Activated CD4-positive, alpha-beta memory T cell treated with anti-CD3 and anti-CD28 coated beads for 36 hours (primary cell): Measurements from ENCODE around the gene CYB5B. TPM values are rescaled to one million over a fixed set of nuclear protein-coding genes. Genes with fewer than 3 reads are reported as not detected.
"Not testable (repeated sequence)": the region's sequence is repeated elsewhere in the genome, so short reads cannot be mapped to it uniquely, and the experiment has no call there.

Source experiments
- CTCF ChIA-PET: fragments of 350-600 bp; sonication (Branson Sonifier 250); formaldehyde crosslinking; loops from one replicate; lab custom pipeline; 2021; ENCODE audit warnings: antibody characterized with exemption, inconsistent platforms; lab: Charles Lee
- POLR2A ChIA-PET: fragments of 350-600 bp; sonication (Branson Sonifier 250); formaldehyde crosslinking; loops from one replicate; lab custom pipeline; 2021; ENCODE audit warnings: antibody characterized with exemption; lab: Charles Lee
- DNase-seq: peaks from one replicate; pipeline ENCODE4 v3.0.0-alpha.2; 2020
- H3K27ac Mint-ChIP-seq: one replicate; pipeline ENCODE4 v1.8.0; 2021; ENCODE audit warnings: mixed read lengths
- H3K27me3 Mint-ChIP-seq: one replicate; pipeline ENCODE4 v1.8.0; 2021; ENCODE audit warnings: mixed read lengths
- H3K36me3 Mint-ChIP-seq: one replicate; pipeline ENCODE4 v1.8.0; 2021; ENCODE audit warnings: mixed read lengths
- H3K4me1 Mint-ChIP-seq: one replicate; pipeline ENCODE4 v1.8.0; 2021; ENCODE audit warnings: low read depth, mixed read lengths
- H3K4me3 Mint-ChIP-seq: one replicate; pipeline ENCODE4 v1.8.0; 2021; ENCODE audit warnings: mild to moderate bottlenecking, mixed read lengths
- H3K9me3 Mint-ChIP-seq: one replicate; pipeline ENCODE4 v1.8.0; 2021; ENCODE audit warnings: mixed read lengths
- intact Hi-C: fragments of 100-400 bp; cut with micrococcal nuclease; formaldehyde crosslinking; loops from one replicate; pipeline ENCODE4 v1.15.1; 2023
- total RNA-seq, 2 experiments: library from RNA; stranded (reverse); gene quantifications; one replicate each; pipeline ENCODE4 v1.2.3, GENCODE V29; 2021

The CYB5B gene
- total RNA-seq, 2 experiments from 2014 or later, result 147 to 152 TPM

GRCh38 chr16:69410219-69410990, 14.0 kb upstream of the CYB5B start:
- no peak overlapping the region for H3K4me3 Mint-ChIP-seq
- peaks cover 2% of the 10 kb centered on the region for H3K27me3 Mint-ChIP-seq
- H3K9me3 Mint-ChIP-seq, result no peaks in the 10 kb centered on the region
- ChIA-PET CTCF (interaction anchor here (0.9 to 3.5 kb wide), 2 partner anchors 12 to 15 kb away, joined by 3 to 20 read pairs; no protein-coding TSS in a partner anchor), POLR2A (no interaction called here)
- intact Hi-C loops, result no loop called here
- peaks cover 2% of the 10 kb centered on the region for H3K4me1 Mint-ChIP-seq
- H3K36me3 Mint-ChIP-seq, result no peaks in the 10 kb centered on the region
- H3K27ac Mint-ChIP-seq, result no peak overlapping the region
- no peak for DNase-seq

- intact Hi-C loops, result no loop called here
- Mint-ChIP-seq H3K27me3 (peaks cover 2% of the 10 kb centered on the region), H3K27ac (no peak overlapping the region), H3K36me3 (no peaks in the 10 kb centered on the region), H3K9me3 (no peaks in the 10 kb centered on the region), H3K4me1 (peaks cover 2% of the 10 kb centered on the region), H3K4me3 (no peak overlapping the region)
- POLR2A ChIA-PET, result no interaction called here
- CTCF ChIA-PET, result interaction anchor here (0.9 to 3.5 kb wide), 3 partner anchors 13 to 16 kb away, joined by 3 to 20 read pairs (median 9); no protein-coding TSS in a partner anchor
- no peak for DNase-seq
Measured at GRCh38 chr16:69411064-69411985, 13.1 kb upstream of the CYB5B start.

GRCh38 chr16:69412287-69412686, 12.1 kb upstream of the CYB5B start:
- Mint-ChIP-seq H3K9me3 (no peaks in the 10 kb centered on the region), H3K36me3 (no peaks in the 10 kb centered on the region), H3K4me1 (peaks cover 2% of the 10 kb centered on the region), H3K27me3 (peaks cover 2% of the 10 kb centered on the region), H3K27ac (no peak overlapping the region), H3K4me3 (no peak overlapping the region)
- ChIA-PET POLR2A (no interaction called here), CTCF (interaction anchor here (2.2 kb wide), 1 partner anchor 16 kb away, joined by 9 read pairs; no protein-coding TSS in a partner anchor)
- DNase-seq, result no peak
- intact Hi-C loops, result no loop called here

- ChIA-PET CTCF (interaction anchor here (0.6 to 2.2 kb wide), 2 partner anchors 17 to 268 kb away, joined by 3 to 9 read pairs; no protein-coding TSS in a partner anchor), POLR2A (no interaction called here)
- Mint-ChIP-seq H3K36me3 (no peaks in the 10 kb centered on the region), H3K4me3 (no peak overlapping the region), H3K27ac (no peak overlapping the region), H3K27me3 (no peaks in the 10 kb centered on the region), H3K9me3 (no peaks in the 10 kb centered on the region), H3K4me1 (peaks cover 2% of the 10 kb centered on the region)
- no peak for DNase-seq
- intact Hi-C loops, result no loop called here
Measured at GRCh38 chr16:69413045-69413664, 11.3 kb upstream of the CYB5B start.

GRCh38 chr16:69417520-69418199, 6.8 kb upstream of the CYB5B start:
- Mint-ChIP-seq H3K27me3 (no peaks in the 10 kb centered on the region), H3K36me3 (no peaks in the 10 kb centered on the region), H3K4me1 (peaks cover 2% of the 10 kb centered on the region), H3K27ac (no peak overlapping the region), H3K9me3 (no peaks in the 10 kb centered on the region), H3K4me3 (no peak overlapping the region)
- POLR2A ChIA-PET, result no interaction called here
- CTCF ChIA-PET, result interaction anchor here (1.6 kb wide), 1 partner anchor 22 kb away, joined by 9 read pairs; no protein-coding TSS in a partner anchor
- intact Hi-C loops, result no loop called here
- DNase-seq, result no peak

- ChIA-PET POLR2A (no interaction called here), CTCF (interaction anchor here (1.2 kb wide), 1 partner anchor 103 kb away, joined by 3 read pairs; no protein-coding TSS in a partner anchor)
- H3K4me1 Mint-ChIP-seq, result peaks cover 14% of the 10 kb centered on the region
- DNase-seq, result no peak
- intact Hi-C loops, result no loop called here
- H3K27ac Mint-ChIP-seq, result no peak overlapping the region
- H3K27me3 Mint-ChIP-seq, result no peaks in the 10 kb centered on the region
- peaks cover 8% of the 10 kb centered on the region for H3K36me3 Mint-ChIP-seq
- no peak overlapping the region for H3K4me3 Mint-ChIP-seq
- H3K9me3 Mint-ChIP-seq, result no peaks in the 10 kb centered on the region
Measured at GRCh38 chr16:69419956-69420355, 4.5 kb upstream of the CYB5B start.

GRCh38 chr16:69423189-69423588, 1.2 kb upstream of the CYB5B start:
- peaks cover 22% of the 10 kb centered on the region for H3K36me3 Mint-ChIP-seq
- H3K27me3 Mint-ChIP-seq, result no peaks in the 10 kb centered on the region
- H3K4me1 Mint-ChIP-seq, result peaks cover 32% of the 10 kb centered on the region
- intact Hi-C loops, result no loop called here
- no peak for DNase-seq
- ChIA-PET POLR2A (no interaction called here), CTCF (no interaction called here)
- H3K9me3 Mint-ChIP-seq, result peaks cover 2% of the 10 kb centered on the region
- H3K27ac Mint-ChIP-seq, result peak overlapping the region; percentile 3
- H3K4me3 Mint-ChIP-seq, result peak overlapping the region; percentile 52

DNA sequence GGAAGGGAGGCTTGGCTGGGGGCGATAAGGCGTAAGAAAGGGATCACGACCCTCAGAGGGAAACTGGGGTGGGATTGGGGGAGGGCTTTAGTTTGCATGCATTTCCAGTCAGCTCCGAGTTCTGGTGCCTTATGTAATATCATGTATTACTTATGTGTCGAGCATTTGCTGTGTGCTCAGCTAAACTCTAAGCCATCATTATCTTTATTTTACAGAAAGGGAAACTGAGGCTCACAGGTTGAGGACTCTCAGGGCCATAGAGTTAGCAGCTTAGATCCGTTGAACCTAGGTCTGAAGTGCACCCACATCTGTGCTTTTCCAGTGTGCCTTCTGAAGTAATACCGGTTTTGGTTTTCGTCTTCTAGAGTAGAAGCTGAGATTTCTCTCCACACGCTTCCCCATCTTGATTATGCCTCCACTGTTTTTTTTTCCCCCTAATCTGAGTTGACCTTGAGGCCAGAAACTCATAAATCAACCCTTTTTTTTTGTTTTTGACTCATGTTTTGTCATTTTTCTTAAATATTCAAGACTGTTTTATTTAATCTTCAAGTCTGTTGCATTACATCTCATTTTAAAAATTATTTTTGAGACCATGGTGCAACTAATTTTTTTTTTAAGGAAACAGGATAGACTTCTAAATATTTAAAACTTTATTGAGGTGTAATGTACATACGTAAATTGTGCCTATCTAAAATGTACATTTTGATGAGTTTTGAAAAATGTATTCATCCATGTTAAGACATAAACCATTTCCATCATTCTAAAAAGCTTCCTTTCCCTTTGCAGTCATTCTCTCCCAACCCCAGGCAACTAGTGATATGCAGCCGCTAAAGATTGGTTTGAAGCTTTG, 741 bp downstream of the CYB5B start:
- ChIA-PET POLR2A (interaction anchor here (0.6 to 2.0 kb wide), 8 partner anchors 10 to 167 kb away, joined by 3 to 10 read pairs (median 5); no protein-coding TSS in a partner anchor), CTCF (interaction anchor here (0.6 to 1.5 kb wide), 5 partner anchors 24 to 139 kb away, joined by 3 to 8 read pairs (median 3); no protein-coding TSS in a partner anchor)
- intact Hi-C loops, result loop anchor here (1.0 to 2.0 kb wide), 6 partner anchors 14 to 301 kb away; partner anchors contain the start of genes NQO1 and TERF2
- Mint-ChIP-seq H3K9me3 (peaks cover 12% of the 10 kb centered on the region), H3K36me3 (peaks cover 39% of the 10 kb centered on the region), H3K27ac (peak overlapping the region; percentile 96), H3K27me3 (no peaks in the 10 kb centered on the region), H3K4me1 (peaks cover 47% of the 10 kb centered on the region), H3K4me3 (peak overlapping the region; percentile 98)
- no peak for DNase-seq

DNA sequence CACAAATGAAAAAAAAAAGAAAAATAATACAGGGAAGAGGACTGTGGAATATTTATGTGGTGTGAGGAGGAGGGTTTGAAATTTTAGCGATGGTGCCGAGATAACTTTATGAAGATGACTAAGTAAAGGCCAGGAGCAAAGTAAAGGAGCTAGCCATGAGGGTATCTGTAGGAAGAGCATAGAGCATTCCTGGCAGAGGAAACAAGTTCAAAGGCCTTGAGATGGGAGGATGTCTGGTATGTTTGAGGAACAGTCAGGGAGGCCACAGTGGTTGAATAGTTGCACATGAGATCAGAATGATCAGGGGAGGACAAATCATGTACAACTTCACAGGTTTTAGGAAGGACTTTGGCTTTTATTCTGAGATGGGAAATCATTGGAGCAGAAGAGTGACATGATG, 4.2 kb downstream of the CYB5B start:
- intact Hi-C loops, result no loop called here
- DNase-seq, result no peak
- H3K36me3 Mint-ChIP-seq, result peaks cover 57% of the 10 kb centered on the region
- H3K9me3 Mint-ChIP-seq, result peaks cover 12% of the 10 kb centered on the region
- H3K4me1 Mint-ChIP-seq, result peaks cover 61% of the 10 kb centered on the region
- H3K27ac Mint-ChIP-seq, result peak overlapping the region; percentile 0
- CTCF ChIA-PET, result interaction anchor here (0.8 kb wide), 1 partner anchor 32 kb away, joined by 3 read pairs; no protein-coding TSS in a partner anchor
- POLR2A ChIA-PET, result no interaction called here
- no peaks in the 10 kb centered on the region for H3K27me3 Mint-ChIP-seq
- no peak overlapping the region for H3K4me3 Mint-ChIP-seq

DNA sequence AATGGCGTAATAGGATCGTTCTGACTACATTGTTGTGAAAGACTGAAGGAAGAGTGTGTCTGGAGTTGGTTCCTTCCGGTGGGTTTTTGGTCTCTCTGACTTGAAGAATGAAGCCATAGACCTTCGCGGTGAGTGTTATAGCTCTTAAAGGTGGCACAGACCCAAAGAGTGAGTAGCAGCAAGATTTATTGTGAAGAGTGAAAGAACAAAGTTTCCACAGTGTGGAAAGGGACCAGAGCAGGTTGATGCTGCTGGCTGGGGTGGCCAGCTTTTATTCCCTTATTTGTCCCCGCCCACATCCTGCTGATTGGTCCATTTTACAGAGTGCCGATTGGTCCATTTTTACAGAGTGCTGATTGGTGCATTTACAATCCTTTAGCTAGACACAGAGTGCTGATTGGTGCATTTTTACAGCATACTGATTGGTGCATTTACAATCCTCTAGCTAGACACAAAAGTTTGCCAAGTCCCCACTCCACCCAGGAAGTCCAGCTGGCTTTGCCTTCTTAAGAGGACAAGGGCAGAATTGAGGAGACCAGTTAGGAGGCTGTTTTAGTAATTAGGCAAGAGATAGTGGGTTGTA, 4.7 kb downstream of the CYB5B start:
- DNase-seq, POLR2A ChIA-PET: not testable (repeated sequence)
- H3K4me1 Mint-ChIP-seq, result peaks cover 63% of the 10 kb centered on the region

More for the DNA sequence above, 4.7 kb downstream of the CYB5B start:
- Mint-ChIP-seq H3K36me3 (peaks cover 57% of the 10 kb centered on the region), H3K27ac (peak overlapping the region; percentile 25), H3K9me3 (peaks cover 12% of the 10 kb centered on the region)
- intact Hi-C loops, H3K27me3 Mint-ChIP-seq, H3K4me3 Mint-ChIP-seq, CTCF ChIA-PET: not testable (repeated sequence)
